WTC11 (cell line): Measurements from ENCODE around the gene ATPAF1.

Experiments used
- ATF2 ChIP-seq: sonication (generic); formaldehyde crosslinking; IDR thresholded peaks from 2 replicates; pipeline ENCODE4 v1.8.1; 2022; ENCODE audit warnings: low read depth, missing genetic modification reagents, borderline replicate concordance
- ATF3 ChIP-seq: sonication (generic); formaldehyde crosslinking; conservative IDR thresholded peaks from 2 replicates; pipeline ENCODE4 v1.8.1; 2022; ENCODE audit warnings: mild to moderate bottlenecking, missing genetic modification reagents
- CDX4 ChIP-seq: fragments of 250-450 bp; sonication (Bioruptor Pico); IDR thresholded peaks from 2 replicates; pipeline ENCODE4 v1.9.0; 2021; ENCODE audit warnings: moderate library complexity, mild to moderate bottlenecking, inconsistent platforms, borderline replicate concordance
- CTCF ChIP-seq: fragments of 200-600 bp; IDR thresholded peaks from 2 replicates; pipeline ENCODE4 v1.8.0; 2022; ENCODE audit warnings: antibody characterized with exemption
- MAX ChIP-seq: sonication (generic); formaldehyde crosslinking; IDR thresholded peaks from 2 replicates; pipeline ENCODE4 v1.8.0; 2022; ENCODE audit warnings: mild to moderate bottlenecking, missing genetic modification reagents
- MLX ChIP-seq: sonication (generic); formaldehyde crosslinking; IDR thresholded peaks from 2 replicates; pipeline ENCODE4 v1.8.1; 2023; ENCODE audit warnings: mild to moderate bottlenecking, missing genetic modification reagents, moderate library complexity
- NR2C2 ChIP-seq: sonication (generic); formaldehyde crosslinking; IDR thresholded peaks from 2 replicates; pipeline ENCODE4 v1.8.0; 2022; ENCODE audit warnings: mild to moderate bottlenecking, missing genetic modification reagents
- RELA ChIP-seq: sonication (generic); formaldehyde crosslinking; IDR thresholded peaks from 2 replicates; pipeline ENCODE4 v1.8.1; 2022; ENCODE audit warnings: missing genetic modification reagents, mild to moderate bottlenecking, borderline replicate concordance
- USF1 ChIP-seq: sonication (generic); formaldehyde crosslinking; IDR thresholded peaks from 2 replicates; pipeline ENCODE4 v1.8.0; 2022; ENCODE audit warnings: mild to moderate bottlenecking, missing genetic modification reagents
- USF2 ChIP-seq: sonication (generic); formaldehyde crosslinking; IDR thresholded peaks from 2 replicates; pipeline ENCODE4 v1.8.1; 2023; ENCODE audit warnings: mild to moderate bottlenecking, missing genetic modification reagents, moderate library complexity
- ZNF281 ChIP-seq: sonication (generic); formaldehyde crosslinking; IDR thresholded peaks from 2 replicates; pipeline ENCODE4 v1.8.0; 2023; ENCODE audit warnings: mild to moderate bottlenecking, missing genetic modification reagents
- ZNF512 ChIP-seq: sonication (generic); formaldehyde crosslinking; IDR thresholded peaks from 2 replicates; pipeline ENCODE4 v1.8.1; 2022; ENCODE audit warnings: missing genetic modification reagents, borderline replicate concordance

- TF ChIP-seq CTCF (no peak), ATF2 (CRISPR knock-in tag) (no peak), ZNF512 (no peak), USF2 (CRISPR knock-in tag) (no peak), MAX (CRISPR knock-in tag) (no peak), MLX (no peak), ATF3 (CRISPR knock-in tag) (no peak), NR2C2 (CRISPR knock-in tag) (no peak), ZNF281 (CRISPR knock-in tag) (no peak), USF1 (CRISPR knock-in tag) (no peak), RELA (no peak), CDX4 (CRISPR knock-in tag) (no peak)
Measured at GRCh38 chr1:46679789-46680573, 11.8 kb upstream of the ATPAF1 start.
